RWPE2 (cell line): Measurements from ENCODE around the gene PRDM2.
"Not testable (repeated sequence)": the region's sequence is repeated elsewhere in the genome, so short reads cannot be mapped to it uniquely, and the experiment has no call there.

ENCODE experiments used
- ATAC-seq: fragments of 200-7000 bp; cut with Tn5 transposase; 3 replicates; pipeline ENCODE4 v1.9.1; 2021; ENCODE audit warnings: low read depth
- DNase-seq: peaks from one replicate; pipeline ENCODE4 v3.0.0-alpha.2; 2020; ENCODE audit warnings: low spot score
- H3K27ac ChIP-seq: fragments of 450-650 bp; 2 replicates; pipeline ENCODE4 v1.5.1; 2017; ENCODE audit warnings: mild to moderate bottlenecking; ENCODE audit not compliant: poor library complexity, severe bottlenecking
- H3K27me3 ChIP-seq: fragments of 250-450 bp; sonication (Bioruptor Pico); 2 replicates; pipeline ENCODE4 v1.5.1; 2021; ENCODE audit warnings: mild to moderate bottlenecking, moderate library complexity; ENCODE audit not compliant: insufficient read depth, poor library complexity, severe bottlenecking
- H3K36me3 ChIP-seq: fragments of 250-450 bp; sonication (Bioruptor Pico); 2 replicates; pipeline ENCODE4 v1.5.1; 2020; ENCODE audit warnings: low read depth, mild to moderate bottlenecking, moderate library complexity
- H3K4me1 ChIP-seq: fragments of 250-450 bp; sonication (Bioruptor Pico); 2 replicates; pipeline ENCODE4 v1.5.1; 2021; ENCODE audit warnings: mild to moderate bottlenecking, moderate library complexity; ENCODE audit not compliant: insufficient read depth, poor library complexity, severe bottlenecking
- H3K4me3 ChIP-seq: fragments of 250-450 bp; sonication (Bioruptor Pico); 2 replicates; pipeline ENCODE4 v1.5.1; 2021; ENCODE audit warnings: mild to moderate bottlenecking, moderate library complexity; ENCODE audit not compliant: severe bottlenecking
- H3K9me3 ChIP-seq: fragments of 250-450 bp; sonication (Bioruptor Pico); 2 replicates; pipeline ENCODE4 v1.5.1; 2021; ENCODE audit warnings: mild to moderate bottlenecking, moderate library complexity; ENCODE audit not compliant: severe bottlenecking
- CTCF ChIP-seq: fragments of 450-650 bp; IDR thresholded peaks from one replicate; pipeline ENCODE4 v1.5.1; 2017; ENCODE audit warnings: mild to moderate bottlenecking, moderate library complexity; ENCODE audit not compliant: poor library complexity, severe bottlenecking

Gene PRDM2

GRCh38 chr1:13682444-13682843 lies 17.5 kb upstream of the PRDM2 start:
- H3K27ac ChIP-seq = no peak overlapping the region
- no peak for DNase-seq
- no peaks in the 10 kb centered on the region for H3K27me3 ChIP-seq
- H3K36me3 ChIP-seq = no peaks in the 10 kb centered on the region
- peaks cover 19% of the 10 kb centered on the region for H3K4me1 ChIP-seq
- no peaks in the 10 kb centered on the region for H3K9me3 ChIP-seq
- no peak for ATAC-seq
- no peak for TF ChIP-seq CTCF
- H3K4me3 ChIP-seq = no peak overlapping the region

GRCh38 chr1:13683206-13683605 lies 16.8 kb upstream of the PRDM2 start:
- ATAC-seq = no peak
- peaks cover 19% of the 10 kb centered on the region for H3K4me1 ChIP-seq
- H3K36me3 ChIP-seq = no peaks in the 10 kb centered on the region
- H3K27me3 ChIP-seq = no peaks in the 10 kb centered on the region
- no peak overlapping the region for H3K4me3 ChIP-seq
- H3K27ac ChIP-seq = no peak overlapping the region
- no peak for TF ChIP-seq CTCF
- no peak for DNase-seq
- H3K9me3 ChIP-seq = no peaks in the 10 kb centered on the region

GRCh38 chr1:13687151-13687715 lies 12.8 kb upstream of the PRDM2 start:
- H3K4me3 ChIP-seq = no peak overlapping the region
- ATAC-seq (no peak), DNase-seq (no peak)
- H3K4me1 ChIP-seq = peaks cover 19% of the 10 kb centered on the region
- no peak for TF ChIP-seq CTCF
- H3K9me3 ChIP-seq = no peaks in the 10 kb centered on the region
- no peaks in the 10 kb centered on the region for H3K27me3 ChIP-seq
- H3K27ac ChIP-seq = no peak overlapping the region
- no peaks in the 10 kb centered on the region for H3K36me3 ChIP-seq

GRCh38 chr1:13693094-13693493 lies 6.9 kb upstream of the PRDM2 start:
- H3K36me3 ChIP-seq, H3K27me3 ChIP-seq, H3K4me3 ChIP-seq, DNase-seq, ATAC-seq, H3K9me3 ChIP-seq, H3K27ac ChIP-seq, H3K4me1 ChIP-seq: not testable (repeated sequence)

GRCh38 chr1:13694886-13695684 lies 4.9 kb upstream of the PRDM2 start:
- DNase-seq = no peak
- Histone ChIP-seq H3K4me1 (peaks cover 3% of the 10 kb centered on the region), H3K4me3 (no peak overlapping the region), H3K27me3 (no peaks in the 10 kb centered on the region), H3K27ac (no peak overlapping the region), H3K9me3 (no peaks in the 10 kb centered on the region), H3K36me3 (no peaks in the 10 kb centered on the region)
- TF ChIP-seq CTCF = no peak
- no peak for ATAC-seq
